DOHH2 (cell line): Measurements from ENCODE around the gene SLC16A1.

Experiments
- CTCF ChIP-seq: fragments of 200-600 bp; sonication (generic); IDR thresholded peaks from one replicate; pipeline ENCODE4 v1.5.1; 2014; ENCODE audit warnings: antibody characterized with exemption, mild to moderate bottlenecking, low read depth, low read length; ENCODE audit not compliant: poor library complexity, severe bottlenecking
- EZH2phosphoT487 ChIP-seq: fragments of 200-600 bp; sonication (generic); IDR thresholded peaks from 2 replicates; pipeline ENCODE4 v1.6.1; 2017; ENCODE audit warnings: borderline replicate concordance, mild to moderate bottlenecking, antibody characterized with exemption, low read length, moderate library complexity, mixed read lengths

GRCh38 chr1:112925015-112925414 lies 31.0 kb downstream of the SLC16A1 start:
- TF ChIP-seq CTCF (no peak), EZH2phosphoT487 (no peak)
